ENCODE data around the gene SLC34A1.

The SLC34A1 gene

GRCh38 chr5:177438468-177438867 is 54.2 kb downstream of the SLC34A1 start:
- no peak for DNase-seq
- Histone ChIP-seq H3K27me3 (ENCODE audit: insufficient read depth, low read depth, severe bottlenecking) (no peaks in the 10 kb centered on the region), H3K27ac (no peak overlapping the region), H3K9me3 (ENCODE audit: severe bottlenecking) (no peaks in the 10 kb centered on the region), H3K4me3 (ENCODE audit: low read depth, low read length) (no peak overlapping the region), H3K36me3 (peaks cover 3% of the 10 kb centered on the region; the same call in 1 of the 2 replicates)
- TF ChIP-seq CTCF (IDR thresholded peaks at IDR 0.05; ENCODE audit: low read depth, low read length) = no peak

- no peaks in the 10 kb centered on the region for H3K36me3 ChIP-seq
- no peaks in the 10 kb centered on the region for H3K9me3 ChIP-seq (ENCODE audit: severe bottlenecking)
- TF ChIP-seq CTCF (IDR thresholded peaks at IDR 0.05; ENCODE audit: low read depth, low read length) = no peak
- H3K27ac ChIP-seq = no peak overlapping the region
- no peaks in the 10 kb centered on the region for H3K27me3 ChIP-seq (ENCODE audit: insufficient read depth, low read depth, severe bottlenecking)
- DNase-seq = no peak
- H3K4me3 ChIP-seq (ENCODE audit: low read depth, low read length) = no peak overlapping the region
These were observed 55.4 kb downstream of the SLC34A1 start for GRCh38 chr5:177439518-177440053.

- no peak for TF ChIP-seq CTCF (IDR thresholded peaks at IDR 0.05; ENCODE audit: low read depth, low read length)
- Histone ChIP-seq H3K27ac (no peak overlapping the region), H3K9me3 (ENCODE audit: severe bottlenecking) (no peaks in the 10 kb centered on the region), H3K4me3 (ENCODE audit: low read depth, low read length) (no peak overlapping the region), H3K36me3 (no peaks in the 10 kb centered on the region), H3K27me3 (ENCODE audit: insufficient read depth, low read depth, severe bottlenecking) (no peaks in the 10 kb centered on the region)
- no peak for DNase-seq
These were observed 56.2 kb downstream of the SLC34A1 start for GRCh38 chr5:177440211-177440989.

- no peak overlapping the region for H3K27ac ChIP-seq
- no peaks in the 10 kb centered on the region for H3K36me3 ChIP-seq
- H3K27me3 ChIP-seq (ENCODE audit: insufficient read depth, low read depth, severe bottlenecking) = no peaks in the 10 kb centered on the region
- H3K9me3 ChIP-seq (ENCODE audit: severe bottlenecking) = no peaks in the 10 kb centered on the region
- DNase-seq = no peak
- no peak for TF ChIP-seq CTCF (IDR thresholded peaks at IDR 0.05; ENCODE audit: low read depth, low read length)
- H3K4me3 ChIP-seq (ENCODE audit: low read depth, low read length) = no peak overlapping the region
These were observed 57.0 kb downstream of the SLC34A1 start for GRCh38 chr5:177440990-177441780.

- TF ChIP-seq CTCF (IDR thresholded peaks at IDR 0.05; ENCODE audit: low read depth, low read length) = no peak
- Histone ChIP-seq H3K27ac (no peak overlapping the region), H3K4me3 (ENCODE audit: low read depth, low read length) (no peak overlapping the region), H3K36me3 (no peaks in the 10 kb centered on the region), H3K27me3 (ENCODE audit: insufficient read depth, low read depth, severe bottlenecking) (no peaks in the 10 kb centered on the region), H3K9me3 (ENCODE audit: severe bottlenecking) (no peaks in the 10 kb centered on the region)
- no peak for DNase-seq
These were observed 58.0 kb downstream of the SLC34A1 start for GRCh38 chr5:177442066-177442826.
